HG03039 (cell line): Measurements from ENCODE around the gene SRPK2.
"Not testable (repeated sequence)": the region's sequence is repeated elsewhere in the genome, so short reads cannot be mapped to it uniquely, and the experiment has no call there.

Experiments used
- ATAC-seq: cut with Tn5 transposase; IDR thresholded peaks from one replicate; pipeline ENCODE4 v1.9.1; 2021; ENCODE audit warnings: mild to moderate bottlenecking, moderate library complexity; ENCODE audit not compliant: unreplicated experiment

Gene SRPK2

GRCh38 chr7:105198223-105198622 is 190.5 kb downstream of the SRPK2 start:
- ATAC-seq: no peak

GRCh38 chr7:105196473-105196872 is 192.2 kb downstream of the SRPK2 start:
- ATAC-seq: no peak

DNA sequence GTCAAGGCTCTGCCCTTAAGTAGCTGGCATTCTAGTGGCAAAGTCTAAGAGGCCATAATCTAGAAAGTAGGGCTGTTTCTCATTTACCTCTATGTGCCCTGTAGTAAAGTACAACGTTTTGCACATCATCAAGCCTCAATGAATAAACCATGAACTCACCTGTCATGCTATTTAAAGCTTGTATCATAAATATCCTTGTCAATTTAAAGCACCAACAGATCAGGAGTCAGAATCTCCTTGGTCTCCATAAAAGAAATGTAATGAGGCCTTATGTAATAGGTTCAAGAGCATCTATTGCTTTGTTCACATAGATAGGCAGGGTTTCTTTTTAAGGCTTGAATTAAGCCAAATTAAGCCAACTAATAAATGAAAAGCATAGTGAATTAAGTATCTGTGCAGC is 192.8 kb downstream of the SRPK2 start:
- ATAC-seq: no peak

DNA sequence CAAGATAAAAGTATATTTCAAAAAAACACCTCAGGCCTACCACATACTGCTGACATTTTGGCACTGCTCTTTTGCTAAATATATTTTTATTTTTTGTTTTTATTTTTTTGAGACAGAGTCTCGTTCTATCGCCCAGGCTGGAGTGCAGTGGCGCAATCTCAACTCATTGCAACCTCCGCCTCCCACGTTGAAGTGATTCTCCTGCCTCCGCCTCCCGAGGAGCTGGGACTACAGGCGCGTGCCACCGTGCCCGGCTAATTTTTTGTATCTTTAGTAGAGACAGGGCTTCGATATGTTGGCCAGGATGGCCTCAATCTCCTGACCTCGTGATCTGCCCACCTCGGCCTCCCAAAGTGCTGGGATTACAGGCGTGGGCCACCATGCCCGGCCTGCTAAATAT is 193.8 kb downstream of the SRPK2 start:
- ATAC-seq: not testable (repeated sequence)

DNA sequence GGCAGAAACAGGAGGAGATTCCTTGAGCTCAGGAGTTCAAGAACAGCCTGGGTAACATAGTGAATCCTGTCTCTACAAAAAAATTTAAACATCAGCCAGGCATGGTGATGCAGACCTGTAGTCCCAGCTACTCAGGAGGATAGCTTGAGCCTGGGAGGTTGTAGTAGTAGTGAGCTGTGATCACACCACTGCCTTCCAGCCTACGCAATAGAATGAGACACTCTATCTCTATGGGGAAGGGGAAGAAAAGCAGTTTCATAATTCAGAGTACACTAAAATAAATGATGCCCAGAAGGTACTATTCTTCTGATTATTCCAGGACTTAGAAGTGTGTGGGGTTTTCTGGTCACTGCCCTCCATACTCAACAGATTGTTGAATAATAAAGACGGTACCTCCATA is 197.4 kb downstream of the SRPK2 start:
- no peak for ATAC-seq

DNA sequence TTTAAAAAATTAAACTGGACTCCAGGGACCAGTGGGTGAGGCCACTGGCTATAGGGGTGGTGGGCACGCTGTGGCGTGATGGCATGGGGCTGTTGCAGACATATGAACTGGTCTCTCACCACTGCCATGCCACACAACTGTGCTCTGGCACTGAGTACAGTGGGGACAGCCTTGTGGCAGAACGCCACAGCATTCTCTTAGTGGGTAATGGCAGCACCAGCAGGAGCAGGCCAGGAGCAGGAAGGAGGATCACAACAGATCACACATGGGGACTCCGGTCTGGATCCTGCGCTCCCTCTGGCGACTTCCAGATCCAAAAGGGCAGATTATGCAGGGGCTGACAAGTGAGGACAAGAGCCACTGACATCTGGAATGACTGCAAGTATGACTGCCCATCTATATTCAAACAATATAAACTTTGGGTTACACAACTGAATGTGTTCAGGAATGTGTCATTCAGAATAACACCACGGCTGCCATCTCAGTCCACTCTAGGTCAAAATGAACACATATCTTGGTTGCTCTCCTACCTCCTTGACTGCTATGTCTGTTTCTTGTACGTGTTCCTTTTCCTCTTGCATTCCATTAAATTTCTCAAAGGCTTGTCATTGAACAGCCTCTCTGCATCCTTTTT is 198.7 kb downstream of the SRPK2 start:
- no peak for ATAC-seq

DNA sequence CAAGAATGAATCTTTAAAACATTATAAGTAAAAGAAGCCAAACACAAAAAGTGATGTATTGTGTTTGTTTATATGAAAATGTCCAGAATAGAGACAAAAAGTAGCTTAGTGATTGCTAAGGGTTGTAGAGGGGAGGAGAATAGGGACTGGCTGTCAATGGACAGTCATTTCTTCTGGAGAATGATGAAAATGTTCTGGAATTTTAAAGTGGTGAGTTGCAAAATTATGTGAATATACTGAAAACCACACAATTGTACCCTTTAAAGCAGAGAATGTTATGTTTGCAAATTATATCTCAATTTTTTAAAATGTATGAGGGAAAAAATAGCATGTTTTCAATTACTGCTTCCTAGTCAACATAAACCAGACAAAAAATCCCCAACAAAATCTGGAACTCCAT is 200.5 kb downstream of the SRPK2 start:
- ATAC-seq: no peak

DNA sequence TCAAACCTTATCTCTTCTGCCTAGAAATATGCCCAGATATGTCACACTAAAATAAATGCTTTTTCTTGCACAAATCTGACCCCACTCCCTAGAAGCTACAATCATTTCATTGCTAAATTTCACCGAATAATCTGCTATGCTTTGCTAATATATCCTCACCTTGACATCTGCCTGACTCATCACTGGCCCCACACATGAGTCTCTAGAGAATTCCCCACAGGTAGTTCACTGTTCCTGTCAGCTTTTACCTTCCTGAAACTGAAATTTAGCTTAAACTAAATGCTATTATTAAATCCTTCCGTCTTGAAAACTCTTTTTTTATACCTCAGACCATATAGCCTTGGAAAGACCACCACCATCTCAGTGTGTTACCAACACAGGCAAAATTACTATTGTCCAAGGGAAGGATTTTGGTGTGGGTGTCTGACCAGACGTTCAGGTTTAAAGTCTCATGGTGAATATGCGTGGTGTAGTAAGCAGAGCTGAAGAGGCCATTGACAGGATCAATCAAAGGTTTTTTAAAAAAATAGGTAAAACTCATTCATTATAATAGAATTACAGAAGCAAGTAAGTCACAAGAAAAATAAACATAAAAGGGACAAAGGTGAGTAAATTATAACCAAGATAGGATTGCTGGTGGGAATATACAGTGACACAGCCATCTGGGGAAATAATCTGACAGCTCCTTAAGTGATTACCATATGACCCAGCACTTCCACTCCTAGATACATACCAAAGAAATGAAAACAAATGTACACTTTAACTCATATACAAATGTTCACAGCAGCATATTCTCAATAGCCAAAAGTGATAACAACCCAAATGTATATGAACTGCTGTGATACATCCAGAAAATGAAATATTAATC is 201.2 kb downstream of the SRPK2 start:
- ATAC-seq: no peak

GRCh38 chr7:105185290-105186010 is 203.3 kb downstream of the SRPK2 start:
- ATAC-seq: no peak

GRCh38 chr7:105180002-105180401 is 208.7 kb downstream of the SRPK2 start:
- no peak for ATAC-seq

DNA sequence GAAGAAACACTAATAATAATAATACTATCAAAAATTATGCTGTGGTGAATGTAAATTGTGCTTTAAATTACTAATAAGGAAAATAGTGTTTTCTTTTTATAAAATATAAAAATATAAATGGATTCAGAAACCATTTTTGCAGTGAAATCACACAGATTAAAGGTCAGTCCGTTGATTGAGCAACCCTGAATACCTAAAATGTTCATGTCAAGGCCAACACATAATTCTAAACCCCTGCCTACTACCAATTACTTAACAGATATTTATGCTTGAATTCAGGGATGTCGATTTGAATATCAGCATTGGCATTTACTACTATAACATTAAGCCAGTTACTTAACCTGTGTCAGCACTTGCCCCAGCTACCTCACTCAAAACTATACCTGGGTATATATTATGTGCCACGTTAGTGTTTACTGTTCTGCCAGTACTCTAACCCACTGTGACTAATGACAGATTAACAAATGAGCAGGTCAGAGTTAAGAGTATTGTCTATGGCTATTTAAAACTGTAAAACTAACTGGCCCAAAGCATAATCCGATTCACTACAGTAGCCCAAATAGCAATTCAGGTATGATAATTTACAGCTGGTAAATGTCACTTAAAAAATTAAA is 209.7 kb downstream of the SRPK2 start:
- ATAC-seq: no peak

- ATAC-seq: no peak
These were observed 210.5 kb downstream of the SRPK2 start for GRCh38 chr7:105178177-105178576.

- no peak for ATAC-seq
These were observed 211.7 kb downstream of the SRPK2 start for GRCh38 chr7:105177026-105177425.

DNA sequence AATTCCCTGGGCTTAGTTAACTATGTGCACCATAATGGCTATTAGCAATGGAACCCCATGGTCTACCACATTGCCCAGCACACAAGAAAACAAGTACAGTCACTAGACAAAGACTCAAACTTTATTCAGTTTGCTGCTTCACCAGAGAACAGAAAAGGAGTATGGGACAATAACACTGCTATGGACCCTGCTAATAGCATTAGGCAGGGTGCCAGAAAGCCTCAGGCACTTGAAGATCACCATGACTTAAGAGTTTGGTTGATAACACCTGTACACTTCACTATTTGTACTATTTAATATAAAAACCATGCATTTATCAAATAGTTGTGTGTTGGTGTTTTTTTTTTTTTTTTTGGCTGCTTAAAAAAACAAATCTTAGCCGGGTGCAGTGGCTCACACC is 215.1 kb downstream of the SRPK2 start:
- ATAC-seq: no peak

DNA sequence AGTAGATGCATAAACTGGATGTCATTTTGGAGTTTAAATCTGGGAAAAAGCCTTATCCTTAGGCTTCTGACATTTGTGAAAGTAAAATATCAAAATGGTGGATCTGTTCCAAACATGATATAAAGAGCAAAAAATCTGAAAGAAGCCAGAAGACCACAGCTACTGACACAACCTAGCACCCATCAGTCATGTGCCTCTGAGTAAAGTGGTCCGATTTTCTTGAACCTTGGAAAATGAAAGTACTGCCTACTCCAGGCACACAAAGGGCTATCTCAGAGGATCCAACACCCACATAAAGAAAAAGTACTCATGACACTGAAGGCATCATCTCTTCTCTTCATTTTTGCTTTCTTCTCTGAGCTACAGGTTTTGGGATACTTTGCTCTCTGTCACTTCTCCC is 224.0 kb downstream of the SRPK2 start:
- ATAC-seq: no peak

DNA sequence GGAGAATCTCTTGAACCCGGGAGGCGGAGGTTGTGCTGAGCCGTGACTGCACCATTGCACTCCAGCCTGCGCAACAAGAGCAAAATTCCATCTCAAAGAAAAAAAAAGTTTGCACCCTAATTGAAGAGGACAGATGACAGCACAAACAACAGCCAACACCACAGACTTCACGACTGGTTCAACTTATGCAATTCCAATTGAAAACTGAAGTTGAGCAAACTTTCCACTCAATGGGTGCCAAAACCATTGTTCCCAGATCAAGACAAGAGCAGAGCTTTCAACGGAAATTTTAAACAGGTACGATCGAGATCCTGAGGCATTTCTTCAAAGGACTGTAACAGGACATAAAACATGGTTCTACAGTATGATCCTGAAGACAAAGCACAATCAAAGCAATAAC is 225.0 kb downstream of the SRPK2 start:
- ATAC-seq: no peak

DNA sequence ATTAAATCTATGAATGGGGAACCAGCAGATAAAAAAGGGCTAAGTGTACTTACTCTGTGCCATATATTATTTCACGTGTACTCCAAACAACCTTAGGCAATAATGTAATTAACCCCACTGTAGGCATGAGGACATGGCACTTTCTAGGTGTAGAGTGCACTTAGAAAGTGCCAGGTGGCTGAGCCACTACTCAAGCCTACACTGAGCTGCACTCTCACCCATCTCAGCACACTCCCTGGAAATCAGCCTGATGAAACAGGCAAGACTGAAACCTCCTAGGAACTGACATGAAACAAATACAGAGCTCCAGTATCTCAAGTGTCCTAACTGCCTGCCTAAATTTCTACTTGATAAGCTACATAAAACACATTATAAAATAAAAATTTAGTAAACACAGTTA is 227.4 kb downstream of the SRPK2 start:
- no peak for ATAC-seq

GRCh38 chr7:105157278-105157677 is 231.4 kb downstream of the SRPK2 start:
- no peak for ATAC-seq

DNA sequence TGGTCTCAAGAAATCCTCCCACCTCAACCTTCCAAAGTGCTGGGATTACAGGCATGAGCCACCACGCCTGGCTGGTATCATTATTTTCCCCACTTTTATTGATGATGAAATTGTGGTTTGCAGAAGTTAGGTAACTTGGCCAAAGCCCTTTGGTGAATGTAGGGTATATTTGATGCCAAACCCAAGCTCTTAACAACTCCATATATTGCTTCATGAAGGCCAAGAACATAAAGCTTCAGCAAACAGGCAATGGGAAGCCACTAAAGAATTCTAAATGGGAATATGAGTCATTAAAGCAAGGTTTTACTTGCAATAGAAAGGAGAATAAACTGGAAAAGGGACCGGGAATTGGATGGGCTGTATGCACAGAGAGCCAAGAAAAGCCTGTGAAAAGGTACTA is 232.0 kb downstream of the SRPK2 start:
- no peak for ATAC-seq

DNA sequence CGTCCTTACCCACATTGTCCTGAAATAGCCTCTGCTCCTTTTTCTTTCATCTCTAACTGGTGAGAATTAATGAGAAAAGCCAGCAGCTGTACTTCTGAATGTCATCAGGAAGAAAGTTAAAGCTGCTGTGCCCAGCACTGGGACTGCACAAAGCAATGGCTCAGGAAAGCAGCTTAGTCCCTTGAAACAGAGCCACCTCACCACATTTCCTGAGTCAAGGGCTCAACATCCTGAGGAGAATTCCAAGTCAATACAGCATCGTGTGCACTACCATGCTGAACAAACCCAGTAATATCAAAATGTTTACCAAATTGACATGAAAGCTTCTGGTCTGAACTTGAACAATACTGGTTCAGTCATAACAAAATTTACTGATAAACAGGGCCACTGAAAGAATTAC is 234.6 kb downstream of the SRPK2 start:
- no peak for ATAC-seq

DNA sequence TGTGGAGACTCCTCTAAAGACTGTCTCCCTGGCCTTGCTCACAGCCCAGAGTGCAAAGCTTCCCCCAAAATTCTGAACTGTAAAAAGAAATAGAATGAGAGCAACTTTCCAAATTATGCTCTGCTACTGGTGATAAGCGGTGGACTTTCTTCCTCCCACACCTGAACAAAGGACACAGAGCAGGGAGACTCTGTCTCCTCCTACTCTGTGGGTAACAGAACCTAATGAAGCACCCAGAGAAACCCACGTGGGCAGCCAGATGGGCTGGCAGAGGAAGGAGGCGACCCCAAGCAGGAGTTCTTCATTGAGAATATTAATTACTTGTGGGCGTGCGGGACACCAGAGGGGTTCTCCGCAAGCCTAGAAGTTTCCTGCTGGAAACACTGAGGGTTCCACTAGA is 235.2 kb downstream of the SRPK2 start:
- ATAC-seq: no peak
